ENCODE data around the gene SLC4A3. TPM values are rescaled to one million over a fixed set of nuclear protein-coding genes. Genes with fewer than 3 reads are reported as not detected.

The SLC4A3 gene
- total RNA-seq, 1 experiment from 2014 or later = 7.3 TPM

GRCh38 chr2:219621935-219622334 lies 5.5 kb upstream of the SLC4A3 start:
- Histone ChIP-seq H4K20me1 (ENCODE audit: insufficient read depth) (no peaks in the 10 kb centered on the region), H3K9me3 (ENCODE audit: insufficient read depth, low read depth) (no peaks in the 10 kb centered on the region), H3K36me3 (ENCODE audit: low read depth) (no peaks in the 10 kb centered on the region), H3K4me2 (no peak overlapping the region), H3K9me2 (ENCODE audit: insufficient read depth) (no peaks in the 10 kb centered on the region), H3K4me1 (replicated peaks; ENCODE audit: insufficient read depth) (no peaks in the 10 kb centered on the region), H3K4me3 (no peak overlapping the region), H3F3A (ENCODE audit: insufficient read depth, low read depth) (0 out of 2 replicates have a peak, but pooled peaks cover 4% of the 10 kb centered on the region), H3K79me2 (ENCODE audit: low read depth) (no peaks in the 10 kb centered on the region), H3K27ac (no peak overlapping the region), H3K27me3 (ENCODE audit: insufficient read depth, low read depth) (no peaks in the 10 kb centered on the region), H2AFZ (no peak overlapping the region)
- no TSS peak for BruUV-seq (replicated peaks)
- intact Hi-C loops (cut with micrococcal nuclease; ENCODE audit: unreplicated experiment) = no loop called here
- TF ChIP-seq EZH2 (IDR thresholded peaks at IDR 0.05; ENCODE audit: low read depth) (no peak), CTCF (conservative IDR thresholded peaks at IDR 0.05) (no peak)
- ChIA-PET CTCF (no interaction called here), POLR2A (ENCODE audit: unreplicated experiment) (no interaction called here)
- DNase-seq = no peak

- no peaks in the 10 kb centered on the region for H3K4me1 ChIP-seq (replicated peaks; ENCODE audit: insufficient read depth)
- no peaks in the 10 kb centered on the region for H3K36me3 ChIP-seq (ENCODE audit: low read depth)
- POLR2A ChIA-PET (ENCODE audit: unreplicated experiment) = no interaction called here
- no peaks in the 10 kb centered on the region for H3K9me2 ChIP-seq (ENCODE audit: insufficient read depth)
- no peaks in the 10 kb centered on the region for H3K79me2 ChIP-seq (ENCODE audit: low read depth)
- H3K4me2 ChIP-seq = no peak overlapping the region
- H4K20me1 ChIP-seq (ENCODE audit: insufficient read depth) = no peaks in the 10 kb centered on the region
- H3K9me3 ChIP-seq (ENCODE audit: insufficient read depth, low read depth) = no peaks in the 10 kb centered on the region
- BruUV-seq (replicated peaks) = no TSS peak
- intact Hi-C loops (cut with micrococcal nuclease; ENCODE audit: unreplicated experiment) = no loop called here
- TF ChIP-seq CTCF (conservative IDR thresholded peaks at IDR 0.05) = no peak
- TF ChIP-seq EZH2 (IDR thresholded peaks at IDR 0.05; ENCODE audit: low read depth) = no peak
- CTCF ChIA-PET = no interaction called here
- H3F3A ChIP-seq (ENCODE audit: insufficient read depth, low read depth) = 0 out of 2 replicates have a peak, but pooled peaks cover 5% of the 10 kb centered on the region
- no peak overlapping the region for H3K27ac ChIP-seq
- no peaks in the 10 kb centered on the region for H3K27me3 ChIP-seq (ENCODE audit: insufficient read depth, low read depth)
- H2AFZ ChIP-seq = no peak overlapping the region
- no peak overlapping the region for H3K4me3 ChIP-seq
- no peak for DNase-seq
Measured at GRCh38 chr2:219622472-219622871, 5.0 kb upstream of the SLC4A3 start.

- Histone ChIP-seq H3K79me2 (ENCODE audit: low read depth) (no peaks in the 10 kb centered on the region), H3K27ac (no peak overlapping the region), H3K4me1 (replicated peaks; ENCODE audit: insufficient read depth) (no peaks in the 10 kb centered on the region), H3K9me2 (ENCODE audit: insufficient read depth) (no peaks in the 10 kb centered on the region), H3K27me3 (ENCODE audit: insufficient read depth, low read depth) (no peaks in the 10 kb centered on the region), H3K36me3 (ENCODE audit: low read depth) (no peaks in the 10 kb centered on the region), H3K4me2 (no peak overlapping the region), H3F3A (ENCODE audit: insufficient read depth, low read depth) (0 out of 2 replicates have a peak, but pooled peaks cover 5% of the 10 kb centered on the region), H3K9me3 (ENCODE audit: insufficient read depth, low read depth) (no peaks in the 10 kb centered on the region), H2AFZ (no peak overlapping the region), H3K4me3 (no peak overlapping the region), H4K20me1 (ENCODE audit: insufficient read depth) (no peaks in the 10 kb centered on the region)
- POLR2A ChIA-PET (ENCODE audit: unreplicated experiment) = no interaction called here
- CTCF ChIA-PET = no interaction called here
- DNase-seq = no peak
- TF ChIP-seq EZH2 (IDR thresholded peaks at IDR 0.05; ENCODE audit: low read depth) = no peak
- TF ChIP-seq CTCF (conservative IDR thresholded peaks at IDR 0.05) = no peak
- intact Hi-C loops (cut with micrococcal nuclease; ENCODE audit: unreplicated experiment) = no loop called here
- no TSS peak for BruUV-seq (replicated peaks)
Measured at GRCh38 chr2:219624565-219624964, 2.9 kb upstream of the SLC4A3 start.
